ENCODE data around the gene ZNF385B.

GRCh38 chr2:179768765-179769164 lies 92.6 kb downstream of the ZNF385B start:
- TF ChIP-seq CTCF (IDR thresholded peaks at IDR 0.05; ENCODE audit: insufficient read depth, low read length) (no peak), POLR2AphosphoS5 (IDR thresholded peaks at IDR 0.05; ENCODE audit: low read depth) (no peak), REST (IDR thresholded peaks at IDR 0.05; ENCODE audit: insufficient replicate concordance, low read depth) (no peak)
